GM21786 (cell line): ENCODE data around the gene TAF10.

ENCODE experiments used
- ATAC-seq: cut with Tn5 transposase; IDR thresholded peaks from one replicate; pipeline ENCODE4 v1.9.1; 2021; ENCODE audit not compliant: unreplicated experiment

TAF10 gene

DNA sequence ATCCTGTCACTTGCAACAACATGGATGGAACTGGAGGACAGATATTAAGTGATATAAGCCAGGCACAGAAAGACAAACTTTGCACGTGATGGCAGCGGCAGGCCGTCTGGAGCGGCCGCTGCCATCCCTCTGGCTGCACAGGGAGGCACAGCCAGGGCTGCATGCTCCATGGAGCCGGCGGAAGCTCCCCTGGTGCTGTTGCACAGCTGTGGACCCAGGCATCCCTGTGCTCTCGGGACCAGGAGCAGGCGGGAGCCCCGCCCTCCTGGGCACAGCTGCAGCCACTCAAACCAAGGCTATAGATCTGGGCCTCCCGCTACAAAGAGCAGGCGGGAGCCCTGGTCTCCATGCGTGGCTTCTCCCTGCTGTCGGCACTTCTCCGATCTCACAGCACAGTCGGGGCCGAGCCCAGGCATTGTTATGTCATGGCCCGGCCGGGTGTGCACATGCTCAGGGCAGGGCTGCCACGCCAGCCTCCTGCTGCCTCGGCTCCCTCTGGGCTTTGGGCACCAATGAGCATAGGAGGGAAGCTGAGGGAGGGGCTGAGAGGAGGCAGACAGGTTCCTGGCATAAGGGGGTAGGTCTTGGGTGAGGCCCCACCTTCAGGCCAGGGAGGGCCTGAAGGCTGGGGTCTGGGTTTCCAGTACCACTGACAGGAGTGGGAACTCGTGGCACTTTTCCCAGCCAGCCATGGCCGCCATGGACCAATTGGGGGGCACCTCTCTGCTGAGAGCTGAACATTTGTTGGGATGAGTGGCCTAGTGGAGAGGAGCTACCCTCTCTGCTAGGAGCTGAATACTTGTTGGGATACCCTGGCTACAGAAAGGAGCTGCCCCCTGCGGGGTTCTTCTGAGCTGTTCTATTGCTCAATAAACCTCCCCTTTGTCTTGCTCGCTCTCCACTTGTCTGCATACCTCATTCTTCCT lies 25.3 kb downstream of the TAF10 start:
- no peak for ATAC-seq

DNA sequence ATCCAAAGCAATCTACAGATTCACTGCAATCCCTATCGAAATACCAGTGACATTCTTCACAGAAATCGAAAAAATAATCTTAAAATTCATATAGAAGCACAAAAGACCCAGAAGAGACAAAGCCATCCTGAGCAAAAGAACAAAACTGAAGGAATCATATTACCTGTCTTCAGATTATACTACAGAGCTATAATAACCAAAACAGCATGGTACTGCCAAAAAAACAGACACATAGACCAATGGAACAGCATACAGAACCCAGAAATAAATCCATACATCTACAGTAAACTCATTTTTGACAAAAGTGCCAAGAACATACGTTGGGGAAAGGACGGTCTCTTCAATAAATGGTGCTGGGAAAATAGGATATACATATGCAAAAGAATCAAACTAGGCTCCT lies 27.5 kb downstream of the TAF10 start:
- ATAC-seq, result no peak

DNA sequence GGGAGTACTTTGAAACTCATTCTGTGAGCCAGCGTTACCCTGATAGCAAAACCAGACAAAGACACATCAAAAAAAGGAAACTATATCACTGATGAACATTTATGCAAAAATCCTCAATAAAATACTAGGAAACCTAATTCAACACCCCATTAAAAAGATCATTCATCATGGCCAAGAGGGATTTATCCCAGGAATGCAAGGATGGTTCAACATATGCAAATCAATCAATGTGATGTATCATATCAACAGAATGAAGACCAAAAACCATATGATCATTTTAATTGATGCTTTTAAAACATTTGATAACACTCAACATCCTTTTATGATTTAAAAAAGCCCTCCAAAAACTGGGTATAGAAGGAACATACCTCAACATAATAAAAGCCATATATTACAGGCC lies 28.4 kb downstream of the TAF10 start:
- no peak for ATAC-seq

DNA sequence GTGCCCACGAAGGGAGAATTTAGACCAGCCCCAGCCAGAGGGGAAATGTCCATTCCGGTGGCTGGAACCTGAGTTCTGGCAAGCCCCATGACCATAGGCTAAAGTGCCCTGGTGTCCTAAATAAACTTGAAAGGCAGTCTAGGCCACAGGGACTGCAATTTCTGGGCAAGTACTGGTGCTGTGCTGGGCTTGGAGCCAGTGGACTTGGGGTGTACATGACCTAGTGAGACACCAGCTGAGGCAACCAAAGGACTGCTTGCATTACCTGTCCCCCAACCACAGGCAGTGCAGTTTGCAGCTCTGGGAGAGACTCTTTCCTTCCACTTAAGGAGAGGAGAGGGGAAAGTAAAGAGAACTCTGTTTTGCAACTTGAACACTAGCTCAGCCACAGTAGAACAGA lies 32.3 kb downstream of the TAF10 start:
- no peak for ATAC-seq

DNA sequence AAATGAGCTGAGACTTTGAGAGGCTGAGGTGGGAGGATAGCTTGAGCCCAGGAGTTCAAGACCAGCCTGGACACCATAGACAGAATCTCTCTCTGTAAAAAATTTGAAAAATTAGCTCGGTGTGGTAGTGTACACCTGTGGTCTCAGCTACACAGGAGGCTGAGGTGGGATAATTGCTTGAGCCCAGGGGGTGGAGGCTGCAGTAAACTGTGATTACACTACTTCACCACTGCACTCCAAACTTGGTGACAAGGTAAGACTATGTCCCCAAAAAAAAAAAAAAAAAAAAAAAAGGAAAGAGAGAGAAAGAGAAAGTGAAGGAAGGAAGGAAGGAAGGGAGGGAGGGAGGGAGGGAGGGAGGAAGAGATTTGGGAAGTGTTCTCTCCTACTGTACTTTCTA lies 33.9 kb downstream of the TAF10 start:
- no peak for ATAC-seq

DNA sequence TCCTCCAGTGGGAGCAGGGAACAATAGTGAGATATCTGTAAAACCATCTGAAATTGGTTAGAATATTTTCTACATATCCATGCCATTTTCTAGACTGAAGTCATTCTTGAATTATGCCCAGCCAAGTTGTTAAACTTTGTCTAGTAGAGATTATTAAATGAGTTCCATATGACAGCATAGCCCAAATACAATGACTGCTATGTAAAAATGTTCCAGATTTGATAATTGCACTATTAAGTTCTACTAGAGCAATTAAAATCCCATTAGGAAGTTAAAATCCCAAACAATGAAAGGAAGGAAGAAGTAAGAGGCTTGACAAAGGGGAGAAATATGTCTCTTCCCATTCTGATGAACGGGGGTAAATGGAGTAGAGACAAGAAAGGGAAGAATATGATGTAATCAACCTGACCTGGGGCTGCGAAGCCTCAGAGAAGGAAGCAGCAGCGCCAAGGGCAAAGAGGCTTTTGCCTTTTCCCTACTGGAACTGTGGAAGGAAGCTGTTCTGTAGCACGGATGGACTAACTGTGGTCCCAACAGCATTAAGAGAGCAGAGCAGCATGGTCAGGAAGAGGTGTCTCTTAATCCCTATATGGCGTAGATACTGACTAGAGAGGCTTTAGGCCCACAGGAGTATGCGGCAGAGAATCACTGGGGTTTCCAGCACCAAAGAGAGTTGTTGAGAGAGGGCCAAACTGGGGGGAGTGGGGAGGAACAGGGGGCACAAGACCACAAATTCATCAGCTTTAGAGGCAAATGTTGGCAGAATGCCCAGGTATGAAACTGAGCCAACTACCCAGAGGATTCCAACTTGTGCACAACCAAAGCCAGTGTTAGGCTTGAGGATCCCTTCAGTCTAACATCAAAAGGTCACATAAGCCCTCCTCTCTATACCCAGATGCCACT lies 35.3 kb downstream of the TAF10 start:
- ATAC-seq, result no peak

DNA sequence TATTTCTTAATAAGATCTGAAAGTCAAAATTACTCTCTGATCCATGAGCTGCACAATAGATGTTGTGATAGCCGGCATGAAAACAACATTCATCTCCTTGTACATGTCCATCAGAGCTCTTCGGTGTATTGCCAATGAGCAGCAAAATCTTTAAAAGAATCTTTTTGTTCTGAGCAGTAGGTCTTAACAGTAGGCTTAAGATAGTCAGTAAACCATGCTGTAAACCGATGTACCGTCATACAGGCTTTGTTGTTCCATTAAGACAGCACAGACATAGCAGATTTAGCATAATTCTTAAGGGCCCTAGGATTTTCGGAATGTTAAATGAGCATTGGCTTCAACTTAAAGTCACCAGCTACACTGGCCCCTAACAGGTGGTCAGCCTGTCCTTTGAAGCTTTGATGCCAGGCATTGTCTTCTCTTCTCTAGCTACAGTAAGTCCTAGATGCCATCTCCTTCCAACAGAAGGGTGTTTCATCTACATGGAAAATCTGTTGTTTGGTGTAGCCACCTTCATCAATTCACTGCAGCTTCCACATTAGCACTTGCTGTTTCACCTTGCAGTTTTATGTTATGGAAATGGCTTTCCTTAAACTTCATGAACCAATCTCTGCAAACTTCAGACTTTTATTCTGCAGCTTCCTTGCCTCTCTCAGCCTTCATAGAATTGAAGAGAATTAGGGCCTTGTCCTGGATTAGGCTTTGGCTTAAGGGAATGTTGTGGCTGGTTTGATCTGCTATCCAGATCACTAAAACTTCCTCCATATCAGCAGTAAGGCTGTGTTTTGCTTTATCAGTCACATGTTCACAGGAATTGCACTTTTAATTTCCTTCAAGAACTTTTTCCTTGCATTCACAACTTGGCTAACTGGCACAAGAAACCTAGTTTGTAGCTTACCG lies 37.0 kb downstream of the TAF10 start:
- no peak for ATAC-seq

DNA sequence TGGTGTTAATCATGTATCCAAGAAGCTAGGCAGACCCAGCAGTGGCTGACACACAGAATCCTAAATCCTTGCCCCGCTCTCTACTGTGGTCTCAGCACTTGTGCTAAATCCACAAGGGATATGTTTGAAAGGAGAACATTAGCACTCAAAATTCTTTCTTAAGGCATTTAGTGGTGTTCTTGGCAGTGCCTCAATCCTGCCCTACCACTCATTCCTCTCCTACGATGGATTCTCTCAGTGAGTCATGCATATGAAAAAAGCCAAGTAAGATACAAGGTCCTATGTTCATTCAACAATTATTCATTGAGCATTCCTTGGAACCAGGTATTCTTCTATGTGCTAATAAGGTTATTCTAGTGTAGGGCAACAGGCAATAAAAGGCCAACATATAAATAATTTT lies 39.8 kb downstream of the TAF10 start:
- ATAC-seq, result no peak

DNA sequence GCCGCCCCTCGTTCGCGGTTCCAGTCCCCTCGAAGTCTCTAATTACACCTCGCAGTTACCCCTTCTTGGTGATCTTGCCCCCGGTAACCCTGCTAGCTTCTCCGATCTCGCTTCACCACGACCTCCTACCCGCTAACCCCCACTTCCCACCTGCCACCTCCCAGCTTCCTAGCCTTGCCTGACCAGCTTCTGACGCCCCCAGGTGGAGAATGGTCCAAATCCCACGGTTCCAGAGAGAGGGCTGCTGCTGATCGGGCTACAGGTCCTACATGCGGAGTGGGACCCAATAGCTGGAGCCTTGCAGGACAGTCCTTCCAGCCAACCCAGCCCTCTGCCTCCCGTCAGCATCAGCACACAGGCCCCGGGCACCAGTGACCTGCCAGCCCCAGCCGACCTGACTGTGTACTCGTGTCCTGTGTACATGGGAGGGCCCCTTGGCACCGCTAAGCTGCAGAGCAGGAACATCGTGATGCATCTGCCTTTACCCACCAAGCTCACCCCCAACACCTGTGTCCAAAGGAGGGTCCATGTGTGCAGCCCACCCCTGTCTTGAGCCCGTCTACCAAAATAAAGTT lies 40.5 kb downstream of the TAF10 start:
- no peak for ATAC-seq

DNA sequence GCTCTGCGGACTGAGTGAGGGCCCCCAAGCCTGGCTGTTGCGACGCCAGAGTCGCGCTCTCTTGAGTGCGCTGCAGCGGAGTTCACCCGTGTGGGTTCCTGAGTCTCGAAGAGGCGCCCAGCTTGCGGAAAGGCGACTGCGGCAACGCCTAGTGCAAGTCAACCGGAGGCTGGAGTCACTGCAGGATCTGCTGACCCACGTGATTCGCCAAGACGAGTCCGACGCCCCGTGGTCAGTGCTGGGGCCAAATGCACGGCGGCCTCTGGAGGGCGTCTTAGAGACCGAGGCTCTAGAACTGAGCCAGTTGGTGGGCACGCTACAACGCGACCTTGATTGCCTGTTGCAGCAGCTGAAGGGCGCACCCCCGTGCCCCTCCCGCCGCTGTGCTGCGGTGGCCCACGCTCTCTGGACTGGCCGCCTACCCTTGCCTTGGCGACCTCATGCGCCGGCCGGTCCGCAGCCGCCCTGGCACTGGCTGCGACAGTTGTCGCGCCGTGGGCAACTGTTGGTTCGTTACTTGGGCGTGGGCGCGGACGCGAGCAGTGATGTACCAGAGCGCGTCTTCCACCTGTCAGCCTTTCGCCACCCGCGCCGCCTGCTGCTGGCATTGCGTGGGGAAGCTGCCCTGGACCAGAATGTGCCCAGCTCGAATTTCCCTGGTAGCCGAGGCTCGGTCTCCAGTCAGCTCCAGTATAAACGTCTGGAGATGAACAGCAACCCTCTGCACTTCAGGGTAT lies 41.2 kb downstream of the TAF10 start:
- ATAC-seq, result no peak

DNA sequence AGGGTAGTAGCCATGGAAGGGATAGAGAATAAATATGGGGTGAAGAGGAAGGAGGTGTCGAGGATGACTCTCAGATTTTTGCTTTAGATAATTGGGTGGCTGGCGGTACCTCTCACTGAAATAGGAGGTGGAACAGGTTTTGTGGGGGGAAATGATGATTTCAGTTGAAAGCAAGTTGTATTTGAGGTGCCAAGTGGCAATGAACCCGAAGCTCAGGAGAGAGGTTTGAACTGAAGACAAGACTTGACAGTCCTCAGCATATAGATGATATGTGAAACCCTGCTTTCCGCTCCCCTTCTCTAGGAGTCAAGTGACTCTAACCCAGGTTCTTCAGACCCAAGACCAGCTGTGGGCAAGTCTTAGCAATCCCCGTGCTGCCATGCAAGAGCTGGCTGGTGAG lies 42.3 kb downstream of the TAF10 start:
- no peak for ATAC-seq

DNA sequence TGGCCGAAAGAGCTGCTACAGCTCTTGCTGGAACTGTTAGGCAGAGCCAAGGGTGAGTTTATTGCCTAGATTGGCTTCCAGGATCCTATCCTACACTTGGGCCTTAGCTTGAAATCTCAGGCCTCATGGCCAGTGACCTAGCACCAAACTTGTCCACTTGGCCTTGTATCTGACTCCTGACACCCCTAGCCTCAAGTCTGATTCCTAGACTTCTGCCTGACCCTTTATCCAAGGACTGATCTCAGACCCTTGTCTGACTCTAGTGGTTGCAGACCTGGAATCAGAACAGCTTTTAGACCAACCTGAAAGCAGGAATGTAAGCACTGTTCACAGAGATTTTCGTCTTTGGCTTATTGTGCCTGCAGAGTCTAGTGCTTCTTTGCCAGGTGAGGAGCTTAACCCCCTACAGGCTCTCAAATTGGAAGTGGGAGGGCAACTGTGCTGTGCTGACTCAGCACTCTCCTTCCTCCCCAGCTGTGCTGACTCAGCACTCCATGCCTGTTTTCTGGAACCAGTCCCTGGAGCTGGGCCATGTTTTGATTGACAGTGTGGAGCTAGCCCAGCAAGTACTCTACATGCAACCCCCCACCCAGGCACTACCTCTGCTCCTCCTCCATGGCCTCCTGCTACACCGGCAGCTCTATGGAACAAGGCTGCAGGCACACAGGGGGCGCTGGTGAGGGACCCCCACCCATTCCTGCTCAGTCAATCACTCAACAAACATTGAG lies 43.7 kb downstream of the TAF10 start:
- ATAC-seq, result no peak

DNA sequence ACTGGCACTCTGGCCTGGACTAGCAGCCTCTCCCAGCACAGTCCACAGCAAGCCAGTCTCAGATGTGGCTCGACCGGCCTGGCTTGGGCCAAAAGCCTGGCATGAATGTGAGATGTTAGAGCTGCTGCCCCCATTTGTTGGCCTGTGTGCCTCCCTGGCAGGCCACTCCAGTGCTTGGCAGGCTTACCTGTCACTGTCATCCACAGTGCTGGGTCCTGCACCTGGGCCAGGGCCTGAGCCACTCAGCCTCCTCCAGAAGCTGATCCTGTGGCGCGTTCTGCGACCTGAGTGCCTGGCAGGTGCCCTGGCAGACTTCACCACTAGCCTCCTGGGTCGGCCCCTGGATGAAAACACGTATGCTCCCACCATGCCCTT lies 44.7 kb downstream of the TAF10 start:
- ATAC-seq, result no peak

DNA sequence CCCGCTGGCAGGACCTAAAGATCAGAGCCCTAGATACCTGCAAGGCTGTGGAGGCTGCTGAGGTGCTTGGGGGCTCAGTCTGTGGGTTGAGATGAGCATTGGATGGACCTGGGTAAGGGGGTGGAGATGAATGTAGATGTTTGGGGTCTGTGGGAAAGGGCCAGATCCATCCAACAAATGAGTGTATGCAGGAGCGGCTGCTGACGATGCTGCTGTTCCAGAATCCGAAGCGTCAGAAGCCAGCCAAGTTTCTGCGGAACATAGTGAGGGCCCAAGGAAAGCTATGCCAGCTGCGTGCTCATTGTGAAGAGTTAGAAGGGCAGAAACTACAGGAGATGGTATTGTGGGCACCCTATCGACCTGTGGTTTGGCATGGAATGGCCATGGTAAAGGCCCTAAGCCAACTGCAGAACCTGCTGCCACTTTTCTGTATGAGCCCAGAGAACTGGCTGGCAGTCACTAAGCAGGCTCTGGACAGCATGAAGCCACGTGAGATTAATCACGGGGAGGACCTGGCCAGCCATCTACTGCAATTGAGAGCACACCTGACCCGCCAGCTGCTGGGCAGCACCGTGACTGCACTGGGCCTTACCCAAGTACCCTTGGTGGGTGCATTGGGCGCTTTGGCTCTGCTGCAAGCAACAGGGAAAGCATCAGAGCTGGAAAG lies 45.2 kb downstream of the TAF10 start:
- no peak for ATAC-seq

DNA sequence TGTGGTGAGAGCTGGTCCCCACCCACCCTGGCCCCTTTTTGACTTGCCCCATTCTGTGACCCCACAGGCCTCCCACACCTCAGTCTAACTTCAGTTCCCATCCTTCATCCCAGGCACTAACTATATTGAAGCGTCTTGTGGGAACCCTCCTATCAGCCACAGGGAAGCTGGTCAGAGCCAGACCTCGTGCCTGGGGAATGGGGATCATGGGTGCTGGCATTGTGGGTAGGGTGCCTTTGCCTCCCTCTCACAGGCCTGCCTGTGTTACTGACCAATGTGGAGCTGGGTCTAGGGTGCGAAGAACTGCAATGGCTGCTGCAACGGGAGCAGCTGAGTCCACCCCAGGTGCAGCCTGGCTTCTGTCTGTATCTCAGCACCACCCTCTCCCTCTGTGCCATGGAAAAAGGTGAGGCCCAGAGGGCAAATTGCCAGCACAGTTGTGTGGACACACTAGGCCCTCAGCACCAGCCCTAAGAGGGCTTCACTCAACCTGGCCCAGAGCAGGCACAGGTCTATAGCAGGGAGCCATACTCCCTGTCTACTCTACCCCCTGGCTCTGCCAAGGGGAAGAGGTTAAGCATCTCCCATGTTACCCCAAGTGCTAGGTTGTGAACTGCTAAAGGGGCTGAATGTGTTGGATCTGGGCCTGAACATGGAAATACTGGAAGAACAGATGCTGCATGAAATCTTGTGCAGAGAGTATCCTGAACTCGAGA lies 45.9 kb downstream of the TAF10 start:
- ATAC-seq, result no peak

DNA sequence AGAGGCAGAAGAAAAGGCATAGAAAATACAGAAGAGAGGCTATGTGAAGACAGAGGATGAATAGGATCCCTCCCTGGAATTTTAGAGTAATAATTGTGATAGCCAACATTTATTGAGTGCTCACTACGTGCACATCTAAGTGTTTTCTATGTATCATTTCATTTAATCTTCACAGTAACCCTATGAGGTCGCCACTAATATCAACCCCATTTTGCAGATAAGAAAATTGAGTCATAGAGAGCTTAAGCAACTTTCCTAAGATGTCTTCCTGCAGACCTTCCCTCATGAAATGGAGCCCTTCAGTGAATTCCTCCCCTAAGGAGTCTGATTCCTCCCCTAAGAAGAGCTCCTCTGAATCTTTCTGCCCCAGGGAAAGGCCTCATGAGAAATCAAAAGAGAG lies 46.7 kb downstream of the TAF10 start:
- no peak for ATAC-seq

DNA sequence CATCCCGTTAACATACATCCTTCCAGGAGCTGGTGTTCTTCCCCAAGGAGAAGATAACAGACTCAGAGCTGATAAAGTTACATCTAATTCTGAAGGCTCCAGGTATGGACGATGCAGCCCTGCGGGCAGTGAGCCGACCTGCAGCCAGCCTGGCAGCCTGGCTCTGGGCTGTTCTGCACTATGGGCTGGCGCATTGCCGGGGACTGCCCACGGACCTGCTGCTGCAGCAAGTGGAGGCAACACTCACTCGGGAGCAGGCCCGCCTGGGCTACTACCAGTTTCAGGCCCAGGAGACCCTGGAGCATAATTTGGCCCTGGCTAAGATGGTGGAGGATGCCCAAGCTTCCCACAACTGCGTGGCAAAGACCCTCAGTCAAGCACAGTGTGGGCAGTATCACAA lies 48.3 kb downstream of the TAF10 start:
- ATAC-seq, result no peak

DNA sequence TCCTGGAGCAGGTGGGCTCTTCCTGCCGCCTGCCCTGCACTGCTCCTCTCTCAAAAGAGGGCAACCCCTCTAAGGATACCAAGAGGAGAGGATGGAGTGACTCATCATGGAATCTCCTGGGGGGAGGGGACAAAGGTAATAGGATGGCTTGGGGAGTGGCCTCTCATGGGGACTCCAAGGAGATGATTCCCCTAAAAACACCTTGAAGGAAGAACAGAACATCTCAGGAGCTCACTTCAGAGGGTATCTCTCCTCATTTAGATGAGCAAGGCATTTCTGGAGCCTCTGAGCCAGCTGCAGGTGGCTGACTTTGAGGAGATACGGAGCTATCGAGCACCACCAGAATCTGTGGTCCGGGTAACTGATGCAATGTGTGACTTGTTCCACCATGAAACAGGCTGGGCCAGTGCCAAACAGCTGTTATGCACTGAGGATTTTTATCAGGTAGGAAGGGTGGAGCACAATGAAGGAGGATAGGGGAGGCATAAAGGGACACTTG lies 48.8 kb downstream of the TAF10 start:
- ATAC-seq, result no peak
